ENCODE measurements around the gene GPR15. TPM values are rescaled to one million over a fixed set of nuclear protein-coding genes. Genes with fewer than 3 reads are reported as not detected.

Gene GPR15
- total RNA-seq, 1 donor from 2014 or later, result not detected

DNA sequence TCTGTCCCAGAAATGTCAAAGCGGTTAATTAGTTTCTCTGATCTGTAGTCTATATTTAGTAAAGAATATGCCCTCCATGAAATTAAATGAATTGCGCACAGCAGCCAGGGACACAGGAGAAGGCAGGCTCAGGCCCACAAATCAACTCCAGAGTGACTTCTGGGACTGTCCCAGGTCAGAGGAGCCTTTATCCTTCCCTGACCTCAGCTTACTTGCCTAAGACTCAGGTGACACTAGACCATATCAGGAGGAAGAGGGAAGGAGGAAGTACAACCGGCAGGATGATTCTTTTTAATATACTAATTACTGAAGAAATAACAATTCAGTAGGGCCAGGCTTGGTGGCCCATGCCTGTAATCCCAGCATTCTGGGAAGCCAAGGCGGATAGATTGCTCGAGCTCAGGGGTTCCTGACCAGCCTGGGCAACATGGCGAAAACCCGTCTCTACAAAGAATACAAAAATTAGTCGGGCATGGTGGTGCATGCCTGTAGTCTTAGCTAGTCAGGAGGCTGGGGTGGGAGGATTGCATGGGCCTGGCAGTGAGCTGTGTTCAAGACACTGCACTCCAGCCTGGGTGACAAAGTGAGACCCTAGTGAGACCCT is 1.8 kb upstream of the GPR15 start:
- no peak for DNase-seq (ENCODE audit: low spot score)

DNA sequence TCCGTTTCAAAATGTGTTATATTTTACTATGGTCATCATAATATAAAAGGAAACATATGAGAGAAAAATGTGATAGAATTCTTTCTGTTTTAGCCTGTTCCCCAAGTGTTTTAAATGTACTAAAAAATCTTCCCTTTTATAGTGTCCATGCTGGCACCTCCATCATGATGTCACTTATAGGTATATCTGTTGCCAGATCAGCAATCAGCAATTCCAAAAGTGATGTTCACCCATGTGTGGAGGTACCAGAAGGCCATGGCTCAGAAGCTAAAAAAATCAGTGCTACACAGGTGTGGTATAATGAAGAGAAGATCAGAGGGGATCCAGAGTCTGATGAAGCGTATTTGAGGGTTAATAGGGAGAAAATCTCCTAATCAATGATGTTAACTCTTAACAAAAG is 1.1 kb upstream of the GPR15 start:
- no peak for DNase-seq (ENCODE audit: low spot score)

DNA sequence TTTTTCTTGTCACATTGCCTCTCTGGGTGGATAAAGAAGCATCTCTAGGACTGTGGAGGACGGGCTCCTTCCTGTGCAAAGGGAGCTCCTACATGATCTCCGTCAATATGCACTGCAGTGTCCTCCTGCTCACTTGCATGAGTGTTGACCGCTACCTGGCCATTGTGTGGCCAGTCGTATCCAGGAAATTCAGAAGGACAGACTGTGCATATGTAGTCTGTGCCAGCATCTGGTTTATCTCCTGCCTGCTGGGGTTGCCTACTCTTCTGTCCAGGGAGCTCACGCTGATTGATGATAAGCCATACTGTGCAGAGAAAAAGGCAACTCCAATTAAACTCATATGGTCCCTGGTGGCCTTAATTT is 478 bp downstream of the GPR15 start:
- no peak for DNase-seq (ENCODE audit: low spot score)

DNA sequence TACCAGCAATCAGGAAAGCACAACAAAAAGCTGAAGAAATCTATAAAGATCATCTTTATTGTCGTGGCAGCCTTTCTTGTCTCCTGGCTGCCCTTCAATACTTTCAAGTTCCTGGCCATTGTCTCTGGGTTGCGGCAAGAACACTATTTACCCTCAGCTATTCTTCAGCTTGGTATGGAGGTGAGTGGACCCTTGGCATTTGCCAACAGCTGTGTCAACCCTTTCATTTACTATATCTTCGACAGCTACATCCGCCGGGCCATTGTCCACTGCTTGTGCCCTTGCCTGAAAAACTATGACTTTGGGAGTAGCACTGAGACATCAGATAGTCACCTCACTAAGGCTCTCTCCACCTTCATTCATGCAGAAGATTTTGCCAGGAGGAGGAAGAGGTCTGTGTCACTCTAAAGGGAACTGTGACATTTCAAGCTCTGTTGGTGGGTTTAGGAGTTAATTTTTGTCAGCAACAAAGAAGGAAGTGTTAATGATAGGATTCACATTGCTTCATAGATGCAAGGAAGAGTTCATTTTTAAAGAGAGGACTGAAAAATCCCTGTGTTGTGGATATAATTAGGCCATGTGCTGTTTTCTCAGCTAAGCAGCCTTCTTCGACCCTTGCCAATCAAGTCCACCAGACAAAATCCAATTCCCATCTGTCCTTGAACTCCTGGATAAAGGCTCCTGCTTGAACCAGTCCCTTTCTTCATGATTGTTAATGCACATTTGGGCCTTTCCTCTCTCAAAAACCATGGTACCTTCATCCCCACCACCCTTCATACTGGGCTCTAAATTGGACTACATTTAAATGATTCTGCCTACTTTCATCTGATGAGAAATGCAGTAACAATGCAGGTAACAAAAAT is 1.2 kb downstream of the GPR15 start:
- no peak for DNase-seq (ENCODE audit: low spot score)

DNA sequence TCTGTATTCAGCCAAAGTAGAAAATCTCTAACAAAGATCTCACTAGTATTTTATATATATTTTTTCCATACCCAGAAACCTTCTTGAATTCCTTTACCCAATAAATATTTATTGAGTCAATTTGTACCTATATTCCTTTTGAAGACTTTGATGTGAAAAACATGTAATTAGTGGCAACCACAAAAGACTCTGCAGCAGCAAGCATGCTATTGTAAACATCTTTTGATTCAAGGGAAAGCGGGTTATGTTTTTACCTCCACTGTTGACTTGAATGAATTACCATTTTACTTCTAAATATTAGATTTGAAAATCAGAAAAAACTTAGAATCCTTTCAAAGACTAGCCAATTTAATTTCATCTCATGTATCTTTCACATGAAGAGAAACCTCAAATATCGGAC is 2.4 kb downstream of the GPR15 start:
- DNase-seq (ENCODE audit: low spot score), result no peak

DNA sequence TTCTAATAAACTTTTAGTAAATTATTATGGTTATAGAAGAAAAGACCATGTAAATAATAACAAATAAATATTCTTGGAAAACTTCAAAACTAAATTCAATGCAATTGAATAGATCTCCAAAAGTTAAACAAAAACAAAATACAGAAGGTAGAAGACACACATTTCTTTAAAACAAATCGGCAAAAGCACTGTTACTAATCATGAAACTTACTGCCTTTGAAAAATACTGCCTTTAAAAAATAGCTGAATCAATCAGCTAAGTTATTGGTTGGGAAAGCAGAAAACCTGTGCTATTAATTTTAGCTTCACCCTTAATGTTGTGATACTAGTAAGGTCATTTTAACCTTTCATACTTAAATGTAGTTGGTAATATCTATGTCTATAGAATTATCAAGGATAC is 3.0 kb downstream of the GPR15 start:
- DNase-seq (ENCODE audit: low spot score), result no peak

DNA sequence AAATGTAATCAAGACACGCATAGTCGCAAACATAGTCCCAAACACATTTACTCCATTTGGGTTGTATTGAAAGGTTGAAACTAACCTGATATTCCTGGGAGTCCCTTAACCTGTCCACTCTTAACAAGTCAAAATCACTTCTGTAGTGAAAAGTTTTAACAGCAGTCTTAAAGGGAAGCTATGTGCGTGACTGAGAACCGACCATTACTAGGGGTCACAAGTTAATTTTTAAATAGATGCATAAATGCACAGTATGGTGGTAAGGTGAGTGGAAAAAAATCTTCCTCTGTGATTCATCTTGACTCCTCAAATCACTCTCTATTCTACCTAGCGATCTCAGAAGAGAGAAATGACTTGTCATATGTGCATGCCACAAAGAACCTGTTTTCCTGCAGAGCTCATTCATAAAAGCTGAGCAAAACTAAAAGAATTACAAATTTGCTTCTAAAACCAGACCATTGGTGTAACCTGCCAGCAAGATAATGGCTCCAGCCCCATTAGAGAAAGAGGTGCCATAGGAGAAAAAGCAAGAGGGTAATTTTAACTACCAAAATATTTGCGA is 4.8 kb downstream of the GPR15 start:
- no peak for DNase-seq (ENCODE audit: low spot score)

DNA sequence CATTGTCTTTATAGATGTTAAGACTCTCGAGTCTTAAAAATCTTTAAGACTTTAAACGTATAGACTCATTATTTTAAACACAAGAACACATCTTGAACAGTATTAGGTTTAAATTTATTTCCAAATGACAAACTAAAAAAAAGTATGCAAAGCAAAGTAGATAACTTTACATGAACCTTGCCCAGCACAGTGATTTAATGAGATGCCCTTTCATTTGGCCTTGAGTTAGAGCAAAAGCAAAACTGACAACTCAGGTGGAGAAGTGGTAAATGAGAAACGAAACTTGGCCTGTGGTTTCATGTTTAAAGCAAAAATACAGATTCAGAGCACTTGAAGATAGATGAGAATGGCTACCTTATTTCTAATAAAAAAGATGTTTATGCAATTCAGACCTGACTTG is 8.6 kb downstream of the GPR15 start:
- no peak for DNase-seq (ENCODE audit: low spot score)

DNA sequence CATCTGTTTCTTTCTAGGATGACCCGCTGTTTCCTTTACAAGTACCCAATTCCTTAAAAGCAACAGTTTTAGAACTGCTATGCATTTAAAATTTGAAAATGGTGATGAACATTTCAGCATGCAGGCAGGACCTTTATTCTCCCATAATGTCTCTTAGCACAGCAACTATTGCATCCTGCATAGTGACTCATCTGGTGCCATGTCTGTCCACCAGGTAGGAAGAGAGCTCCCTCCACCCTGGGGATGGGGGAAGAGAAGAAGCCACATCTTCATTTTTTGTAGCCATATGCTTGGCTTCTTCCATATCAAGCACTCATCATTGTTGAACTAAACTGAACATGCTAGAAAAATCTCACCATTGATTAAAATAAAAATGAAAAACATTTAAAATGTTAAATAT is 9.9 kb downstream of the GPR15 start:
- no peak for DNase-seq (ENCODE audit: low spot score)

DNA sequence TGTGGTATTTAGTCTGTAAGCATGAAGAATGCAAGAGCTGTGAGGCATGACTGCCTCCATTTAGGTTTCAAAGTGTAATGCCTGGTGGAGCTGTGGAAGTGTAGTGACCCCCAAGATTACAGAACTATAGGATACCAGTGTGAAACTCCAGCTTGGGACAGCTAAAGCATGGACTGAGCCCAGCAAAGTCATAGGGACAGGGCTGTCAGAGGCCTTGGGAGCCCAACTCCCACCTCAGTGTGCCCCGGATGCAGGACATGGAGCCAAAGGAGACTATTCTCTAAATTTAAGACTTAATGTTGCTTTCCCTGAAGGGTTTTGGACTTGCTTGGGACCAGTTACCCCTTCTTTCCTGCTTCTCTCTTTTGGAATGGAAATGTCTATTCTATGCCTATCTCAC is 10.8 kb downstream of the GPR15 start:
- DNase-seq (ENCODE audit: low spot score), result no peak

DNA sequence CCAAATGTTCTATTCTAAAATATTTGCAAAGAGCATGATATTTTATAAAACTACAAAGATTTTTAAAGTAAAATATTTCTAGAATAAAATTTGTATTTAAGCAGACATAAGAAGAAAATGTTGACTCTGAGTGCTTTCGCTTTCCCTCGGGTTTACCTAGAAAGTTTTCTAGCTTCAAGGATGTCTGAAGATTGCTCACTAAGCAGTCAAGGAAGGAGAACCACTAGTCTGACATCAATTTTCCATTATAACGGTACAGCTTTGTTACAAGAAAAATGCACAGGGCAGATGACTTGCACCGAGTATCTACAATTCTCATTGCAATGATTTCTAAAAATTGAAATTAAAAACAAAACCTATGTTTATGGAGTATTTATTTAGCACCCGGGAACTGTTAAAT is 14.2 kb downstream of the GPR15 start:
- no peak for DNase-seq (ENCODE audit: low spot score)

DNA sequence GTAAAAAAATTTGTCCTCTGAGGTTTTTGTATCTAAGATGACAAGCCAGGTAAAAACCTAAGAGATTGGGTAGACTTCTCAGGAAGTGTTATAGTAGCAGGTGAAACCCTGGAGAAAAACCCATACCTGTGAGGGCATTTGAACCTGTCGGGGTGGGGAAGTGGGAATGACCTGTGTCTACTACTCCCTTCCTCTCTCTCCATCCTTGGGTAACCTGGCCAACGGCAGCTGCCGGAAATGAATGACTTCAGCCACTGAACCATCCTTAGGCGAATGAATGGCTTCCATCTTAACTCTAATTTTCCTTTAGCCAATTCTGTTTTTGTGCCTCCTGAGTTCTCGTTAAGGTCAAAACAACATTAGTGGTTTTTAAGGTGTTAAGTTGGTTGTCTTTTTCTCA is 16.8 kb downstream of the GPR15 start:
- no peak for DNase-seq (ENCODE audit: low spot score)

DNA sequence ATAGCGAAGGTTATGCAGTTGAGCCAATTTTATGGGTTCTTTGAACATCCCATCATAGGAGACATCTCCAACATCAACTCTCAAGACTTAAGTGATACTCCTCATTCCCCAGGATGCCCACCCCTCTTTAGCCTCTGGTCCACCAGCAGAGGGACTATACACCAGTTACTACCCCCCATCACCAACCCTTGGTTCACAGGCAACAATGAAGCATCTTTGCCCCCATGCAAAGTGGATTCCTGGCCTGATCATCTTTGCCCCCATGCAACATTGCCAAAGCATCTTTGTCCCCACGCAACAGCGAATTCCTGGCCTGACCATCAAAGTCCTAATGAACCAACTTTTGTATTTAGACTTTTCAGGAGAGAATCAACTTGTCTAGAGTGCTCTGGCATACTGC is 19.1 kb downstream of the GPR15 start:
- no peak for DNase-seq (ENCODE audit: low spot score)

DNA sequence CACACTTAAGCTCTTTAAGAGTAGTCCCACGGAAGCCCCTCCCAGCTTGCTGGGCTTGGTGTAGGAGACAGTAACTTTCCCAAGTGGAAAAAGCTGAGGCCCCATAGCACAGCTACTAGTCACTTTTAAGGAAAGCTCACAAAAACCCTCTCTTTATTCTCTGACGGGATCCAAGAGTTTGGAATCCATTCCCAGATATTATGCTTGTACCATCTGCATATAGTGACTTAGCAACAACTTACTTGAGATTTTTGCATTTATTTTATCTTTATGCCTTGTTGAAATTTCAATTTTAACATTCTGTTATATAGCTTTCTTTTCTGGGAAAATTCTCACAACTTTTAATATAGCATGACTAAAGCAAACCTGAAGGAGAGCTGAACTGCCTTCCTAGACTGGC is 19.5 kb downstream of the GPR15 start:
- no peak for DNase-seq (ENCODE audit: low spot score)

DNA sequence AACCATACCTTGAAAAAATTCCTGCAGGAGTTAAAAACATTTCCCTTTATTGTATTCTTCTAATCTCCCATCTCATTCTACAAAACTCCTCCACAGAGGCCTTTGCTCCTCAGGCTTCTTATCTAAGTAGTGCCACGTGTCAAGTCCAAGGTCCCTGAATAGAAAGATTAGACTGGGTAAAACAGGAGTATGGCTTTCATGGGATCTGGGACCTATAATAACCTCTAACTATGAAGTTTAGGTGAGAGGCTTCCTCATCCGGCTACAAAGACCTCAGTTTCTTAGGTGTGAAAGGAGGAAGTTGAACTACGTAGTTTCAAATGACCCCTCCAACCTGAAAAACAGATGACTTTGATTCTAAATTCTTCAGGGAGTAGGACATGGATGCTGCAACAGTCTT is 20.0 kb downstream of the GPR15 start:
- no peak for DNase-seq (ENCODE audit: low spot score)

DNA sequence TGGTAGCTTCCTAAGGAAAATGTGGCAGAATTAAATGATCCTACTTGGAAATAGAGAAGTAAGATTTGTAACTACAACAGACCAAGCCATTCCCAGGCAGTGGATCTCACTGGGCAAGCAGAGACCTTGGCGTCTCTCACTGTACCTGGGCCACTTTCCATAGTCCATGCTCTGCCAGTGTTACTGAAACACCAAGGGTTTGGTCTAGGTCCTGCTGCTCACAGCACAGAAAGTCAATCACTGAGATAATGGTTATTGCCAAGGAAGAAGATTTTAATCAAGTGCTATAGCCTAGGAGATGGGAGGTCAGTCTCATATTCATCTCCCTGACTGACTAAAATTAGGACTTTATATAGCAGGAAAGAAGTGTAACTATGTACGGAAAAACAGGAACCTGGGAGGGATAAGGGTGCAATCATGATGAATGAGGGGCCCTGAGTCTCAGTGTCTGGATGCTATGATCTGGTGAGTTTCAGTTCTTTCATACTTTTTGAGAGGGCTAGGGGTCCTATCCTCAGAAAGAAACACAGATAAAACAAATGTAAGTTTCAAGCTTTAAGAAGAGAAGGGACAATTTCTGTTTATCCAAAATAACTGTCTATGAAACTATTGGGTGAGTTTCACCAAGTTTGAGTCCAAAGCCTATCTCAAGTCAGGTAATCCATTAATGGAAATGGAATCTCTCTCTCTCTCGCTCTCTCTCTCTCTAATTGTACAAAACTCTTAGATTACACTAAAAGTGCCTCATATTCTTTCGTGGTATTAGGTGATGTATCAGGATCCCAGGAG is 20.6 kb downstream of the GPR15 start:
- DNase-seq (ENCODE audit: low spot score), result no peak

DNA sequence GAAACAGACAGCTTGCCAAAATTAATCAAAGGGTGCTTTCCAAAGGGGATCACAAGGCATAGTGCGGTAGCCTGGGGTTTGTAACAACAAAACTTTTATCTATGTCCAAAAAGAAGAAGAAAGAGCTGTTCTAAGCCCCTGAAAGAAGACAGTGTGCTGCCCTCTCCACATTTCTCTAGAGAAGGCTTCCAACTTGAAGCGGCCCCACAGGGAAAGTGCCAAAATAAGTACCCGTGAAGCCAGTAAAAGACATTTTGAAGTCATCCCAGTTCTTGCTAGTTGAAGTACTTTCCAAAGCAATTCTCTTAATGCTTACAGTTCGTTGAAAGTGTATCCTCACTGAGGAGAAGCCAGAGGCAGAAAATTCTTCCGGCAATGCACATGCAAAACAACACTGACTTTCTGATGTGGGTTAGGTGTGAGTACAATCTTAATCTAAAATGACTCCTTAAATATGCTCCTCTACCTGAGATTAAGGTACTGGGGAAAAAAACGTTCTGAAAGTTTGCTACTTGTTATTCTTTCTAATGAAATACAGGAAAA is 21.3 kb downstream of the GPR15 start:
- no peak for DNase-seq (ENCODE audit: low spot score)

DNA sequence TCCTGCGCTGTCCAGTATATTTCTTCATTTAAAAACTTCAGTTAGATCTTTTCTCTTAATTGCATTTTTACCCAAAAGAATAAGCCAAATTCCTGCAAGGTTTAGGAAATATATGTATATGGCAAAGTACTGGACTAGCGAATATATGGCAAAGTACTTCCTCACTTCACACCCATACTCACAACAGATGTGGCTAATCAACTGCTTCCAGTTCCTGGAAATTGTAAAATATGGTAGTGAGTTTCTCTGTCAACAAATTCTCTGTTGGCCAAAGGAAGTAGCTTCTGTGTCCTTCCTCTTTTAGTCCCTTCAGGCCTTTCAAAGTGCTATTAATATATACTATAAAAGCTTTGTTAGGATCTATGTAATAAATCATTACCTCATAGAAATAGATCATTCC is 22.0 kb downstream of the GPR15 start:
- DNase-seq (ENCODE audit: low spot score), result no peak

DNA sequence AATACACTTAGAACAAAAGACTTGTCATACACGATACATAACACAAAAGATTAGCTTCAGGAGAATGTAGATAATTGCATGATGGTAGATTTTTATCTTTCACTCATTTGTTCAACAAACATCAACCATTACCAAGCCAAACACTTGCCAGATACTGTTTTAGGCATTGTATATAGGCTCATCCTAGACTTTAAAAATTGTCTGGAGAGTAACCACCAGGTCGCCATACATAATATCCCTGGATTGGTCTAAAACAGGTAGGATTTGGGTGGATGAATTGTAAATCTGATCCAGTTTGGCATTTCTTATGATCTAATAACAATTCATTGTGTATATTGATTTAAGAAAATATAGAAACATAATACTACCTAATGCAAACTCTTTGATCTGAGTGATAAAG is 22.8 kb downstream of the GPR15 start:
- DNase-seq (ENCODE audit: low spot score), result no peak

DNA sequence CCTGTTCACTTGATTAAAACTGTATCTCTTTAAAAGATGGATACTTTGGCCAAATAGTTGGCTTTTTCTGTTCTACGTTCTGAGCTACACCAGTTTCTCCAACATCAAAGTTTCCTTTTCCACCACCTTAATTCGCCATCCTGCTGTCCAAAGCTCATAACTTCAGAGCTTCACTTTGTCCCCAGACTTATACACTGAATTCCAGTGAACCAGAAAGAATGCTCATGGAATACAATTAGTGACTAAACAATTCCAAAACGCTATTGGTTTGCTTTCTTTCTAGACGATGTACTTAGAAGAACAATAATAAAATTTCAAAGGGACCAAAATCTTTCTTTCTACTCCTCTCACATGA is 23.2 kb downstream of the GPR15 start:
- no peak for DNase-seq (ENCODE audit: low spot score)

DNA sequence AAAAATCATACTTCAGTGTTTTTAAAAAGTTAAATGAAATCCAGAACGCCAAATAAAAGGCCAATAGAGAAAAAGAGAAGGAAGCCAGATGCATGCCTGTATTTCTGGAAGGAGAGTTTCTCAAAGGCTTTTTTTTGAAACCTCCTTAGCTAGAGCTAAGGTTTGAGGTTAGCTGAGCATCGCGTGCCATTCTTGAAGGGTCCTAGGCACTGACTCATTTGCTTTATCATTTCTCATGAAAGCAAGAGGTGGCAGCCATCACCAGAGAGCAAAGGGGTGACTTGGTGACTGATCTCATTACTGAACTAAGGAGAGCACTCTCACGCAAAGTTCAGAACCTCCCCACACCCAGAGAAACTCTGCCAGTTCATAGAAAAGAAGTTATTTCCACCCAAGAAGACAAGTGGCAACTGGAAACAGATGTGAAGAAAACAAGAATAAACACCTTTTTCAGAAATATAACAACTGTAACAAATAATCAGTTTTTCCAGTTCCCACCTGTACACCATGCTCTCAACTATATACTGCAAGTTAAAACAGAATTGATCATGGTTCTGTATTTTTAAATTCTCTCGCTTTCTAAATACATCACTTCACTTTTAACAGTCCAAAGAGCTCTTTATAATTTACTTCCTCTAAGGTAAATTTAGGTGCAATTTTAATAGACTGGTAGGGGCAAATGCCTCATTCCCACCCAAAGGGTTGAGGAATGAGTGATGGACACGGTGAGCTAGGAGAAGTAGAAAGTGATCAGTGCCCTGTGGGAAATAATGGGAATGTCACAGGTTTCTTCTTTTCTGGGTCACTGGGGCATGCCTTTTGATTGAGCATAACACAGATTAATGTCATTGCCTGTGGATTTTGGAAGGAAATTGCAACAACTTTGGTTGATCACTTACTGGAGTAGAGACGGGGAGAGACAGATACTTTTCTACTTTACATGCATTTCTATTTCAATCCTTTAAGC is 24.7 kb downstream of the GPR15 start:
- DNase-seq (ENCODE audit: low spot score), result no peak

All from mesenteric fat pad (tissue), 1 donor.